Right atrium auricular region (tissue), 2 donors: ENCODE results near the gene KCNC4. TPM values are rescaled to one million over a fixed set of nuclear protein-coding genes. Genes with fewer than 3 reads are reported as not detected.

Source experiments
- DNase-seq: peaks from one replicate; pipeline ENCODE4 v3.0.0-alpha.2; 2019; ENCODE audit warnings: low spot score
- H3K27ac ChIP-seq, 2 donors: fragments of 200-600 bp; sonication (generic); 1 replicate in 1 of 2; 2 replicates in 1 of 2; pipeline ENCODE4 v1.5.1; 2016 to 2019
- H3K27me3 ChIP-seq, 2 donors: fragments of 200-600 bp; sonication (generic); one replicate each; pipeline versions ENCODE4 v1.5.1 to v1.6.0; 2017 to 2019
- H3K36me3 ChIP-seq: fragments of 200-600 bp; sonication (generic); one replicate; pipeline ENCODE4 v1.5.1; 2016
- H3K4me1 ChIP-seq, 2 donors: fragments of 200-600 bp; sonication (generic); one replicate each; pipeline versions ENCODE4 v1.5.1 to v1.6.0; 2017 to 2019
- H3K4me3 ChIP-seq, 2 donors: fragments of 200-600 bp; sonication (generic); 1 replicate in 1 of 2; 2 replicates in 1 of 2; pipeline ENCODE4 v1.5.1; 2017 to 2019; ENCODE audit warnings: mild to moderate bottlenecking in 1 of 2, moderate library complexity in 1 of 2
- H3K9me3 ChIP-seq, 2 donors: fragments of 200-600 bp; sonication (generic); one replicate each; pipeline ENCODE4 v1.5.1; 2019
- total RNA-seq, 2 donors: library from RNA; depleted of rRNA; stranded (reverse); fragments of >200 nt; gene quantifications; one replicate each; pipeline ENCODE4 v1.1.0, GENCODE V29; 2016
- TF ChIP-seq, protein P1 (sequence below), 2 donors: fragments of 200-600 bp; sonication (generic); IDR thresholded peaks; one replicate each; pipeline ENCODE4 v1.5.1; 2019; ENCODE audit warnings: antibody characterized with exemption in 2 of 2

The KCNC4 gene
- total RNA-seq, 2 donors from 2014 or later = 4.2 to 9.1 TPM

DNA sequence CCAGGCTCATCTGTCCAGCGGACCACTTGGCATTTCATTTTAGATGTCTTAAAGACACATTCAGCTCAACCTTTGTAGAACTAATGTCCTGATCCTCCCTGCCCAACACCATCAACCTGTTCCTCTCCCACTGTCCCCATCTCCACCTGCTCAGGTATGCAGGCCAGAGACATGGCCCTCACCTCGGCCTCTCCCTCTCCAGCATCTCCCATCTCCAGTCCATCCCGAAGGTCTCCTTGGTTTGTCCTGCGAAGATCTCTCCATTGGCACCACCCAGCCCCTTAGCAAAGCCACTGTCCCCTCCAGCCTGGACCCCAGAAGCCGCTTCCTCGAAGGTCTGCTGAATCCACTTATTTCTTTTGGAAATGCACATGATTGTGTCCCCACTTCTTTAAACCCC, 20.9 kb upstream of the KCNC4 start:
- Histone ChIP-seq H3K27me3 (no peaks in the 10 kb centered on the region), H3K27ac (peak overlapping the region; percentile 77 to 79), H3K4me1 (peaks cover 0 to 29% of the 10 kb centered on the region in 2 donors), H3K36me3 (no peaks in the 10 kb centered on the region), H3K4me3 (no peak overlapping the region), H3K9me3 (no peaks in the 10 kb centered on the region)
- no peak for DNase-seq
- TF ChIP-seq, protein P1, sequence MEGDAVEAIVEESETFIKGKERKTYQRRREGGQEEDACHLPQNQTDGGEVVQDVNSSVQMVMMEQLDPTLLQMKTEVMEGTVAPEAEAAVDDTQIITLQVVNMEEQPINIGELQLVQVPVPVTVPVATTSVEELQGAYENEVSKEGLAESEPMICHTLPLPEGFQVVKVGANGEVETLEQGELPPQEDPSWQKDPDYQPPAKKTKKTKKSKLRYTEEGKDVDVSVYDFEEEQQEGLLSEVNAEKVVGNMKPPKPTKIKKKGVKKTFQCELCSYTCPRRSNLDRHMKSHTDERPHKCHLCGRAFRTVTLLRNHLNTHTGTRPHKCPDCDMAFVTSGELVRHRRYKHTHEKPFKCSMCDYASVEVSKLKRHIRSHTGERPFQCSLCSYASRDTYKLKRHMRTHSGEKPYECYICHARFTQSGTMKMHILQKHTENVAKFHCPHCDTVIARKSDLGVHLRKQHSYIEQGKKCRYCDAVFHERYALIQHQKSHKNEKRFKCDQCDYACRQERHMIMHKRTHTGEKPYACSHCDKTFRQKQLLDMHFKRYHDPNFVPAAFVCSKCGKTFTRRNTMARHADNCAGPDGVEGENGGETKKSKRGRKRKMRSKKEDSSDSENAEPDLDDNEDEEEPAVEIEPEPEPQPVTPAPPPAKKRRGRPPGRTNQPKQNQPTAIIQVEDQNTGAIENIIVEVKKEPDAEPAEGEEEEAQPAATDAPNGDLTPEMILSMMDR (IDR thresholded peaks at IDR 0.05) = no peak

DNA sequence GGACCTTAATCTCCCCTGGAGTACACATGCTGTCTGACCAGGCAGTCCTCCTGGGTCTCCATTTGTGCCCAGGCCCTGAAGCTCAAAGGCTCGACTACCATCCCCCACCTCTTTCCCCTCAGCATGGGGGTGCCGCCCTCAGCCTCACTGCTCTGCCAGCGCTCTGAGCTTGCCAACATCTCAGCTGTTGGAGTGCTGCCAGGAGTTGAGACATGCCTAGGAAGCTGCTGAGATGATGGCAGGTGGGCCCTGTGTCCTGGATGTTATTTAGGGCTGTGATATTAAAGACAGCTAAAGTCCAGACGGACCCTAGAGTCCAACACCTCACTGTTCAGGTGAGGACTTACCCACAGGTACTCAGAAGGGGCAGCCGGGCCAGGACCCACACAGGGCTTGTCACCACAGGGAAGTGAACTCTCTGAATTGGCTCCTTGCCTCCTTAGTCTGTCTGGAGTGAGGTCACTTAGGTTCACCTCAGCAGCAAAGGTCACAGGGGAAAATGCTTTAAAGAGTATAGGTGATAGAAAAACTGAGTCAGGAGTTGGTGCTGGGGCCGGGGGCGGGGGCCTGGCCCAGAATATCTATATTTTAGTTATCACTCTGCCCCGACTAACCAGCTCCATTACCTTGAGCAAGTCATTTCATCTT, 19.7 kb upstream of the KCNC4 start:
- Histone ChIP-seq H3K4me1 (peaks cover 0 to 27% of the 10 kb centered on the region in 2 donors), H3K9me3 (no peaks in the 10 kb centered on the region), H3K27me3 (no peaks in the 10 kb centered on the region), H3K4me3 (no peak overlapping the region), H3K36me3 (no peaks in the 10 kb centered on the region), H3K27ac (no peak overlapping the region)
- TF ChIP-seq, protein P1 (IDR thresholded peaks at IDR 0.05) = no peak
- DNase-seq = no peak

DNA sequence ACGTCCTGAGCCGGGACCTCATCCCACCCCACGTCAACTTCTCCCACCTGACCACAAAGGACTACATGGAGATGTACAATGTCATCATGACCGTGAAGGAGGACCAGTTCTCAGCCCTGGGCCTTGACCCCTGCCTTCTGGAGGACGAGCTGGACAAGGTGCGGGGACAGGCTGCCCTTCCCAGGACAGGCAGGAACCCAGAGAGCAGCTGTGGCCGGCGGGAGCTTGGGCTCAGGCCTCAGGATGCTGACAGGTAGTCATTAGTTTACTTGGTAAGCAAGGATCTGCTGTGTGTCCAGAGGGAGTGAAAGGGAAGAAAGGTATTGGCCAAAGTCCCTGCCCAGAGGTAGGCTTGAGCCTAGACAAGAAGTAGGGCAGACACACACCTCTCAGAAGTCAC, 17.6 kb upstream of the KCNC4 start:
- H3K36me3 ChIP-seq = no peaks in the 10 kb centered on the region
- peaks cover 0 to 17% of the 10 kb centered on the region in 2 donors for H3K4me1 ChIP-seq
- H3K27me3 ChIP-seq = no peaks in the 10 kb centered on the region
- no peaks in the 10 kb centered on the region for H3K9me3 ChIP-seq
- H3K27ac ChIP-seq = no peak overlapping the region
- no peak for DNase-seq
- no peak overlapping the region for H3K4me3 ChIP-seq
- TF ChIP-seq, protein P1 (IDR thresholded peaks at IDR 0.05) = no peak

DNA sequence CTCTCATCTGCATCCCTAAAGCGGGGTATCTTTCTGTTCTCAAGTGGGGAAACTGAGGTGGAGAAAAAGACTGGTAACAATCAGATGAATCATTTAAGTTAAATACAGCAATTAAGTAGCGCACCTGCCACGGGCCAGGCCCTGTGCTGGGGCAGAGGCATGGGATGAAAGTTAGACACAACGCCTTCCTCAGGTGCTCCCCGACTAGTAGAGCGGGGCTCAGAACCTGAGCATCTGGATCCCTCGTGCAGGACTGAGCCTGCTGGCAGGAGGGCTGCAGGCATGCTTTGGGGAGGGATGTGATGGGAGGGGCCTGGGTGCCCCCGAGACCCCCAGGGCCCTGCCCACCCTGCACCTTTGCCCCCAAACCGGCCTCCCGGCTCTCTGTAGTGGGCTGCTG, 14.9 kb upstream of the KCNC4 start:
- Histone ChIP-seq H3K27me3 (no peaks in the 10 kb centered on the region), H3K4me1 (no peaks in the 10 kb centered on the region), H3K9me3 (no peaks in the 10 kb centered on the region), H3K36me3 (no peaks in the 10 kb centered on the region), H3K4me3 (no peak overlapping the region), H3K27ac (no peak overlapping the region)
- DNase-seq = no peak
- TF ChIP-seq, protein P1 (IDR thresholded peaks at IDR 0.05) = no peak

DNA sequence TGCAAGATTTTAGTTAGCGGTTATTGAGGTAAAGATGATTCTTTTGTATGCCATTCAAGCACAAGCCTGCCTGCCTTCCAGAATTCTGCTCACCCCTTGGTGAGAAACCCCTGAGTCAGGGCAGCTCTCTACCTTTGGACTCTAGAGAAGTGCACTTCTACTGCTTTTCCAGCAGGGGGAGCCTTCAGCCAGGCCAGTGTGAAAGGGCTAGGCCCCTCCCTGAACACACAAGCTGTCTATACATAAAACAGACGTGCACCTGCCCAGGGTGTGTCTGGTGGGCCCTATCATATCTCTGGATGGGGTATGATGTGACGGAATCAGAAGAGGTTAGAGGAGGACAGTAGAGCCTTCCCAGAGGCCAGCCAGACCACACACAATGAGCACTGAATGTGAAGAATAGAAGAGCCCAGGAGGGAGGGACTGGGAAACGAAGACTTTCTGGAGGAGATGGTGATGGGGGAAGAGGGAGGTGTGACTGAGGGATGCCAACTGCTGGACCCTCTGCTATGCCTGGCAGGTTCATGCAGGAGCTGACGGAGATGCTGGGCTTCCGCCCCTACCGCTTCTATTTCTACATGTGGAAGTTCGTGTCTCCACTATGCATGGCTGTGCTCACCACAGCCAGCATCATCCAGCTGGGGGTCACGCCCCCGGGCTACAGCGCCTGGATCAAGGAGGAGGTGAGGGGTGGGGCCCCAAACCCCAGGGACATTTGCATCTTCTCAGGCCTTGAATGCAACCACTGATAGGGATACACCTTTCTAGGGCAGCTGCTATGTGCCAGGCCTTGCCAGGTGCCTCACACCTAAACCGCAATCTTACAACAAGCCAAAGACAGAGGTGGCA, 13.0 kb upstream of the KCNC4 start:
- Histone ChIP-seq H3K9me3 (no peaks in the 10 kb centered on the region), H3K27ac (no peak overlapping the region), H3K36me3 (no peaks in the 10 kb centered on the region), H3K27me3 (no peaks in the 10 kb centered on the region), H3K4me3 (no peak overlapping the region), H3K4me1 (no peaks in the 10 kb centered on the region)
- TF ChIP-seq, protein P1 (IDR thresholded peaks at IDR 0.05) = peak; percentile 84 to 90
- no peak for DNase-seq
